ENCODE measurements around the gene HBZ.
"Not testable (repeated sequence)": the region's sequence is repeated elsewhere in the genome, so short reads cannot be mapped to it uniquely, and the experiment has no call there.

The HBZ gene

DNA sequence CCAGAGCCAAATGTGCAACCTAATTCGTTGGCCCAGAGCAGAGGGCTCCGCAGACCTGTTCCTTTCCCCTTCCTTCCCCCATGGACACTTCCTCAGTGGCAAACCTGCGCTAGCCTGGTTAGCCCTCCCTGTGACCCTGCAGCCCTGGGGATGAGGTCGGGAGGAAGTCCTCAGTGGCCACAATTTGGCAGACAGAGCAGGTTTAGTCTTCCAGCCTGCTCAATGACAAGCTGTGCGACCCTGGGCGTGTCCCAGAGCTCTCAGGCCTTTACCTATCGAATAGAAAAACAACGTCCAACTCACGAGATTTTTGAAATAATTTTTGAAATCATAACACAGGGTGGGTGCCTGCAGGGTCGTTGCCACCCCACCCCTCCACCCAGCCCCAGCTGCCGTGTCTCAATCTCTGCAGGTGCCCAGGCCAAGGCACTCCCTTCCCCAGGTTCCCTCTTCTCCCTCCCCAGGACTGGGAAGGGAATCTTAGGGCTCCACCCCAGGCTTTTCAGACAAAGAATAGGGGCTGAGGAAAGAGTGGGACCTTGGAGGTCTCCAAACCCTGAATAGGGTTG, 14.8 kb downstream of the HBZ start:
- Histone ChIP-seq H2AFZ (ENCODE audit: low read depth, low read length) (no peak overlapping the region), H3K4me1 (ENCODE audit: insufficient read depth, low read length) (no peaks in the 10 kb centered on the region), H3K9me3 (ENCODE audit: insufficient read depth, low read length, severe bottlenecking) (no peaks in the 10 kb centered on the region), H3K27me3 (ENCODE audit: insufficient read depth, low read length, poor library complexity) (no peaks in the 10 kb centered on the region), H3K9ac (ENCODE audit: low read depth, low read length) (no peak overlapping the region), H4K20me1 (ENCODE audit: insufficient read depth, low read length) (no peaks in the 10 kb centered on the region; the same call in 1 of the 2 replicates), H3K4me2 (ENCODE audit: insufficient read depth, low read length) (no peak overlapping the region), H3K4me3 (ENCODE audit: low read depth in 1 of 2, low read length in 2 of 2) (no peak overlapping the region), H3K79me2 (ENCODE audit: insufficient read depth, low read length) (no peaks in the 10 kb centered on the region), H3K36me3 (ENCODE audit: insufficient read depth, low read length) (no peaks in the 10 kb centered on the region), H3K27ac (ENCODE audit: low read length) (no peak overlapping the region)
- DNase-seq, result no peak
- ATAC-seq (ENCODE audit: insufficient read depth, low read depth), result no peak
- TF ChIP-seq, protein P1, sequence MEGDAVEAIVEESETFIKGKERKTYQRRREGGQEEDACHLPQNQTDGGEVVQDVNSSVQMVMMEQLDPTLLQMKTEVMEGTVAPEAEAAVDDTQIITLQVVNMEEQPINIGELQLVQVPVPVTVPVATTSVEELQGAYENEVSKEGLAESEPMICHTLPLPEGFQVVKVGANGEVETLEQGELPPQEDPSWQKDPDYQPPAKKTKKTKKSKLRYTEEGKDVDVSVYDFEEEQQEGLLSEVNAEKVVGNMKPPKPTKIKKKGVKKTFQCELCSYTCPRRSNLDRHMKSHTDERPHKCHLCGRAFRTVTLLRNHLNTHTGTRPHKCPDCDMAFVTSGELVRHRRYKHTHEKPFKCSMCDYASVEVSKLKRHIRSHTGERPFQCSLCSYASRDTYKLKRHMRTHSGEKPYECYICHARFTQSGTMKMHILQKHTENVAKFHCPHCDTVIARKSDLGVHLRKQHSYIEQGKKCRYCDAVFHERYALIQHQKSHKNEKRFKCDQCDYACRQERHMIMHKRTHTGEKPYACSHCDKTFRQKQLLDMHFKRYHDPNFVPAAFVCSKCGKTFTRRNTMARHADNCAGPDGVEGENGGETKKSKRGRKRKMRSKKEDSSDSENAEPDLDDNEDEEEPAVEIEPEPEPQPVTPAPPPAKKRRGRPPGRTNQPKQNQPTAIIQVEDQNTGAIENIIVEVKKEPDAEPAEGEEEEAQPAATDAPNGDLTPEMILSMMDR (IDR thresholded peaks at IDR 0.05; ENCODE audit: borderline replicate concordance, extremely low read depth, low read length, poor library complexity, severe bottlenecking), result no peak
- TF ChIP-seq EZH2 (IDR thresholded peaks at IDR 0.05; ENCODE audit: borderline replicate concordance, low read depth, low read length, severe bottlenecking), result no peak

DNA sequence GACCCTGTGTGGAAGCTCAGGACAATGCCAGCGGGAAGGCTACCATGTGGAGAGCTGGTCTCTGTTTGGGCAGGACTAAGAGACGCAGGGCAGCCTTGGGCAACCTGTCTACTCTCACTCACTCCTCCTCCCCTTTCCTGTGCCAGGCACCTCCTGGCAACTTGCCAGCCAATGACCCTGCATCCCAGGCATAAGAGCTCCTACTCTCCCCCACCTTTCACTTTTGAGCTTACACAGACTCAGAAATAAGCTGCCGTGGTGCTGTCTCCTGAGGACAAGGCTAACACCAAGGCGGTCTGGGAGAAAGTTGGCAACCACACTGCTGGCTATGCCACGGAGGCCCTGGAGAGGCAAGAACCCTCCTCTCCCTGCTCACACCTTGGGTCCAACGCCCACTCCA, 16.0 kb downstream of the HBZ start:
- ATAC-seq (ENCODE audit: insufficient read depth, low read depth), result no peak
- no peaks in the 10 kb centered on the region for H3K79me2 ChIP-seq (ENCODE audit: insufficient read depth, low read length)
- no peaks in the 10 kb centered on the region for H3K27me3 ChIP-seq (ENCODE audit: insufficient read depth, low read length, poor library complexity)
- H3K4me3 ChIP-seq (ENCODE audit: low read depth in 1 of 2, low read length in 2 of 2), result no peak overlapping the region
- no peak overlapping the region for H3K9ac ChIP-seq (ENCODE audit: low read depth, low read length)
- no peak overlapping the region for H3K4me2 ChIP-seq (ENCODE audit: insufficient read depth, low read length)
- DNase-seq, result no peak
- H3K4me1 ChIP-seq (ENCODE audit: insufficient read depth, low read length), result no peaks in the 10 kb centered on the region
- no peaks in the 10 kb centered on the region; the same call in 1 of the 2 replicates for H4K20me1 ChIP-seq (ENCODE audit: insufficient read depth, low read length)
- no peak overlapping the region for H3K27ac ChIP-seq (ENCODE audit: low read length)
- no peak for TF ChIP-seq EZH2 (IDR thresholded peaks at IDR 0.05; ENCODE audit: borderline replicate concordance, low read depth, low read length, severe bottlenecking)
- TF ChIP-seq, protein P1 (IDR thresholded peaks at IDR 0.05; ENCODE audit: borderline replicate concordance, extremely low read depth, low read length, poor library complexity, severe bottlenecking), result no peak
- no peaks in the 10 kb centered on the region for H3K36me3 ChIP-seq (ENCODE audit: insufficient read depth, low read length)
- H3K9me3 ChIP-seq (ENCODE audit: insufficient read depth, low read length, severe bottlenecking), result no peaks in the 10 kb centered on the region
- H2AFZ ChIP-seq (ENCODE audit: low read depth, low read length), result no peak overlapping the region

- no peaks in the 10 kb centered on the region for H3K4me1 ChIP-seq (ENCODE audit: insufficient read depth, low read length)
- TF ChIP-seq, protein P1 (IDR thresholded peaks at IDR 0.05; ENCODE audit: borderline replicate concordance, extremely low read depth, low read length, poor library complexity, severe bottlenecking), result no peak
- TF ChIP-seq EZH2 (IDR thresholded peaks at IDR 0.05; ENCODE audit: borderline replicate concordance, low read depth, low read length, severe bottlenecking), result no peak
- H3K27me3 ChIP-seq (ENCODE audit: insufficient read depth, low read length, poor library complexity), result no peaks in the 10 kb centered on the region
- ATAC-seq (ENCODE audit: insufficient read depth, low read depth) (no peak), DNase-seq (no peak)
- no peaks in the 10 kb centered on the region for H3K36me3 ChIP-seq (ENCODE audit: insufficient read depth, low read length)
- no peaks in the 10 kb centered on the region for H3K79me2 ChIP-seq (ENCODE audit: insufficient read depth, low read length)
- H3K4me2 ChIP-seq (ENCODE audit: insufficient read depth, low read length), result no peak overlapping the region
- H3K27ac ChIP-seq (ENCODE audit: low read length), result no peak overlapping the region
- H2AFZ ChIP-seq (ENCODE audit: low read depth, low read length), result no peak overlapping the region
- no peak overlapping the region for H3K4me3 ChIP-seq (ENCODE audit: low read depth in 1 of 2, low read length in 2 of 2)
- H4K20me1 ChIP-seq (ENCODE audit: insufficient read depth, low read length), result no peaks in the 10 kb centered on the region; the same call in 1 of the 2 replicates
- H3K9me3 ChIP-seq (ENCODE audit: insufficient read depth, low read length, severe bottlenecking), result no peaks in the 10 kb centered on the region
- H3K9ac ChIP-seq (ENCODE audit: low read depth, low read length), result no peak overlapping the region
Measured at GRCh38 chr16:169014-169413, 16.6 kb downstream of the HBZ start.

GRCh38 chr16:170088-170507, 17.7 kb downstream of the HBZ start:
- not testable (repeated sequence) for H3K4me1 ChIP-seq (ENCODE audit: insufficient read depth, low read length); H3K4me3 ChIP-seq (ENCODE audit: low read depth in 1 of 2, low read length in 2 of 2)
- DNase-seq, result peak; percentile 31

More at GRCh38 chr16:170088-170507, 17.7 kb downstream of the HBZ start:
- not testable (repeated sequence) for H3K9ac ChIP-seq (ENCODE audit: low read depth, low read length); H3K27ac ChIP-seq (ENCODE audit: low read length); H3K36me3 ChIP-seq (ENCODE audit: insufficient read depth, low read length); H3K4me2 ChIP-seq (ENCODE audit: insufficient read depth, low read length); H4K20me1 ChIP-seq (ENCODE audit: insufficient read depth, low read length); H3K27me3 ChIP-seq (ENCODE audit: insufficient read depth, low read length, poor library complexity); H3K79me2 ChIP-seq (ENCODE audit: insufficient read depth, low read length); H2AFZ ChIP-seq (ENCODE audit: low read depth, low read length); H3K9me3 ChIP-seq (ENCODE audit: insufficient read depth, low read length, severe bottlenecking)
- ATAC-seq (ENCODE audit: insufficient read depth, low read depth), result peak; percentile 64; the same call in 2 of the 3 replicates
